ENCODE measurements around the gene DEFB123. TPM values are rescaled to one million over a fixed set of nuclear protein-coding genes. Genes with fewer than 3 reads are reported as not detected.

Gene DEFB123
- total RNA-seq, 2 experiments from 2014 or later, result not detected

- peaks cover 44% of the 10 kb centered on the region for H3K27me3 Mint-ChIP-seq
- H3K4me1 Mint-ChIP-seq (ENCODE audit: low read depth), result peaks cover 15% of the 10 kb centered on the region
- TF ChIP-seq CTCF (IDR thresholded peaks at IDR 0.05), result no peak
- H3K4me3 Mint-ChIP-seq, result no peak within 1 kb of the TSS
- DNase-seq, result no peak
- intact Hi-C loops (cut with micrococcal nuclease), result no loop called here
- CTCF ChIA-PET, result interaction anchor here (1.3 to 4.6 kb wide), 2 partner anchors 28 to 40 kb away, joined by 3 to 23 read pairs; partner anchors contain the start of gene HM13
- H3K36me3 Mint-ChIP-seq (ENCODE audit: low read depth), result no peaks in the 10 kb centered on the region
- no peak within 1 kb of the TSS for H3K27ac Mint-ChIP-seq
- POLR2A ChIA-PET, result no interaction called here
- H3K9me3 Mint-ChIP-seq, result peaks cover 2% of the 10 kb centered on the region
- ATAC-seq, result no peak
Measured at GRCh38 chr20:31474758-31475427, 34.5 kb downstream of the DEFB123 start, which contains the start of the genes DEFB124 and REM1. Gene DEFB124 (minus strand): TSS chr20:31475127. CDS start chr20:31473013, 2,114 bp downstream. Gene REM1 (plus strand): TSS chr20:31475288. CDS start chr20:31476446, 1,158 bp downstream.

DNA sequence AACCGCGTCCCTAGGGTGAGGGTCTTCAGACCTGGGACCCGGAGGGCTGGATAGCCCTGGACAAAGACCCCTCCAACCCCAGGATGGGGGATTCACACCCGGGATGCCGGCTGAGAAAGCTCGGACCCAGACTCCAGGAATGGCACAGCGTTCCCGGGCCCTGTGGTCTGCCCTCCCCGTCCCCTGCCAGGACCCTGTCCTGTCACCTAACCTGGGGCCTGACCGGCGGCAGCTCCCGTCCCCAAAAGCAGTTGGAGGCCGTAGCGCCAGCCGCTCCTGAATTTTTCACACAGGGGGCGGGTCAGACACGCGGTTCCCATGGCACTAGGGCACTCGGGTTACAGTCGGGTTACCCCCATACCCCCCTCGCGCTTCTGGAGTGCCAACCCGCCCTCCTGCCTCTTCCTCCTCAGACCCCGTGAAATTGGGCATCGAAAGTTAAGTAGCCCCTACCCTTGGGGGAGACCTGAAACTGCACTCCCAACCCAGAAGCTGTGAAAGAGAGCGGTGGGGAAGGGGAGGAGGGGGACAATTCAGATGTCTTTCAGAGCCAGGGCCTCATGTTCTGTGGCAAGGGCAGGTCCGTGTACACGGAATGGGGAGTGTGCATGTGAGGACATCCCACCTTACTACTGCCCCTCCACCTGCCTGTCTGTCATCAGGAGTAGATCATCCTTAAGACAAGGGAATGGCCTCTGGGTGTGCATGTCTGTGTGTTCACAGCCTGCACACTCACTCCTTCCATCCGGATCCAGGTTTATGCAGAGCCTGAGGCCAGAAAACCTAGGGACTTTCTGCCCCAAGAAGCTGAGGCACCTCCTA is 35.3 kb downstream of the DEFB123 start:
- no peak overlapping the region for H3K4me3 Mint-ChIP-seq
- no peak for TF ChIP-seq CTCF (IDR thresholded peaks at IDR 0.05)
- POLR2A ChIA-PET, result no interaction called here

DNA sequence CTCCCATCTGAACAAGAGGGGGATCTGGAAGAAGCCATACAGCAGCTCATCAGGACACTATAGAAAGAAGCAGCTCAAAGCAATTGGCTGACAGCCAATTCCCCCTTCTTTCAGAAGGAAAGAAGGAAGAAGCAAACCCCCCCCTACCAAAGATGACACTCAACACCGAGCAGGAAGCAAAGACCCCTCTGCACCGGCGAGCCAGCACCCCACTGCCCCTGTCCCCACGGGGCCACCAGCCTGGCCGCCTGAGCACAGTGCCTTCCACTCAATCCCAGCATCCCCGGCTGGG is 35.8 kb downstream of the DEFB123 start:
- ChIA-PET POLR2A (no interaction called here), CTCF (interaction anchor here (1.3 to 4.6 kb wide), 2 partner anchors 12 to 27 kb away, joined by 3 to 23 read pairs; no protein-coding TSS in a partner anchor)
- no peak for DNase-seq
- Mint-ChIP-seq H3K27me3 (peaks cover 45% of the 10 kb centered on the region), H3K4me1 (ENCODE audit: low read depth) (peaks cover 15% of the 10 kb centered on the region), H3K27ac (no peak overlapping the region), H3K4me3 (no peak overlapping the region), H3K9me3 (peaks cover 2% of the 10 kb centered on the region), H3K36me3 (ENCODE audit: low read depth) (no peaks in the 10 kb centered on the region)
- TF ChIP-seq CTCF (IDR thresholded peaks at IDR 0.05), result no peak
- intact Hi-C loops (cut with micrococcal nuclease), result no loop called here
- no peak for ATAC-seq

More for the DNA sequence above, 35.3 kb downstream of the DEFB123 start:
- intact Hi-C loops (cut with micrococcal nuclease), result no loop called here
- no peak for DNase-seq
- no peaks in the 10 kb centered on the region for H3K36me3 Mint-ChIP-seq (ENCODE audit: low read depth)
- no peak overlapping the region for H3K27ac Mint-ChIP-seq
- peaks cover 2% of the 10 kb centered on the region for H3K9me3 Mint-ChIP-seq
- ATAC-seq, result no peak
- peaks cover 15% of the 10 kb centered on the region for H3K4me1 Mint-ChIP-seq (ENCODE audit: low read depth)
- H3K27me3 Mint-ChIP-seq, result peaks cover 44% of the 10 kb centered on the region
- CTCF ChIA-PET, result interaction anchor here (1.3 to 4.6 kb wide), 2 partner anchors 13 to 27 kb away, joined by 3 to 23 read pairs; no protein-coding TSS in a partner anchor

GRCh38 chr20:31476643-31477215 is 36.3 kb downstream of the DEFB123 start:
- no peak overlapping the region for H3K27ac Mint-ChIP-seq
- DNase-seq, result no peak
- ChIA-PET CTCF (interaction anchor here (1.3 to 4.6 kb wide), 2 partner anchors 12 to 26 kb away, joined by 3 to 23 read pairs; no protein-coding TSS in a partner anchor), POLR2A (no interaction called here)
- no peaks in the 10 kb centered on the region for H3K36me3 Mint-ChIP-seq (ENCODE audit: low read depth)
- H3K27me3 Mint-ChIP-seq, result peaks cover 47% of the 10 kb centered on the region
- H3K9me3 Mint-ChIP-seq, result peaks cover 2% of the 10 kb centered on the region
- intact Hi-C loops (cut with micrococcal nuclease), result no loop called here
- no peak for ATAC-seq
- TF ChIP-seq CTCF (IDR thresholded peaks at IDR 0.05), result no peak
- H3K4me3 Mint-ChIP-seq, result no peak overlapping the region
- peaks cover 15% of the 10 kb centered on the region for H3K4me1 Mint-ChIP-seq (ENCODE audit: low read depth)

Data from activated CD8-positive, alpha-beta T cell treated with anti-CD3 and anti-CD28 coated beads for 36 hours (primary cell).